ENCODE data around the gene ANXA4.

ANXA4 gene

GRCh38 chr2:69863298-69863697 is 121.4 kb downstream of the ANXA4 start:
- no peak for DNase-seq

All from activated T-cell treated with anti-CD3 and anti-CD28 coated beads, Interleukin-2, amount 50 U/mL, for 1 hour (primary cell).